Measurements from ENCODE around the gene BLCAP. TPM values are rescaled to one million over a fixed set of nuclear protein-coding genes. Genes with fewer than 3 reads are reported as not detected.

Gene BLCAP
- total RNA-seq, 2 donors from 2014 or later, result 66.6 to 78.7 TPM

DNA sequence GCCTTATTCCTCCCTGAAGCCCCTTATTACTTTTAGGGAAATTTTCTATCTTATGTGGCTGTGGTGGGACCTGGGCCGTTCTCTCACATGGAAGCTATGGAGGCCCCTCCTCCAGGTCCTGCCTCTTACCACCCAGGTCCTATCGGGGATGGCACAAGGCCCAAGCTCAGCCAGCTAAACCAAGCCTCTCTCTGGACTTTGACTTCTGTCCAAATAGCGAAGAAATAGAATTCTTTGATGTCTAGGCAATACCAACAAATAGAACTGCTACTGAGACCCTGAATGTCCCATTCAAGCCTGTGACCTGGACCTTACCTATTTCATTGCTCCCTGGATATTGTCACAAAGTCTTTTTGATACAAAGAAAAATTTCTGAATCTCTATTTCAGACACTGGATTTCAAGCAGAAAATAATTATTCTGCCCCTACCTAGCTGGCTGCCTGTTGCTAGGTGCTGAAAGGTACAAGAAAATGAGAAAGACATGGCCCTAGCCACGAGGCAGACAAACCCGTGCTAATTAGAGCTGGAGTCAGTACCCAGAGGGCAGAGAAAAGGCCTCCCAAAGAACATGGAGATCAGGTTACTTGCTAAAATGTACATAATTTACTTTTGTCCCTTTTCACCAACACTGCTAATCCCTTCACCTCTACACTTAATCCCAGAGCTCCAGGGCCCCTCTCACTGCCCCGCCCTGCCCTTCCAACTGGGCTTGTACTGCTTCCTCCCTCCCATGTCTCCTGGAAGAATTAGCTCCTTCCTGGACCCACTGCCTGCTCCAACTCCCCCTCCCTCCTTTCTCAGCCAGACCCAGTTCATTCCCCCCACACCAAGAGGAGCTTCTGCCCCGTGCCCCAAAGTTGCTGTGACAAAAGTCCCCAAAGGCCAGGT, 22.2 kb downstream of the BLCAP start:
- no peaks in the 10 kb centered on the region for H3K9me3 ChIP-seq
- H3K36me3 ChIP-seq, result peaks cover 12% of the 10 kb centered on the region
- H3K27me3 ChIP-seq, result no peaks in the 10 kb centered on the region
- DNase-seq (ENCODE audit: low spot score), result no peak
- H3K27ac ChIP-seq, result no peak overlapping the region
- no peaks in the 10 kb centered on the region for H3K4me1 ChIP-seq
- TF ChIP-seq, protein P1, sequence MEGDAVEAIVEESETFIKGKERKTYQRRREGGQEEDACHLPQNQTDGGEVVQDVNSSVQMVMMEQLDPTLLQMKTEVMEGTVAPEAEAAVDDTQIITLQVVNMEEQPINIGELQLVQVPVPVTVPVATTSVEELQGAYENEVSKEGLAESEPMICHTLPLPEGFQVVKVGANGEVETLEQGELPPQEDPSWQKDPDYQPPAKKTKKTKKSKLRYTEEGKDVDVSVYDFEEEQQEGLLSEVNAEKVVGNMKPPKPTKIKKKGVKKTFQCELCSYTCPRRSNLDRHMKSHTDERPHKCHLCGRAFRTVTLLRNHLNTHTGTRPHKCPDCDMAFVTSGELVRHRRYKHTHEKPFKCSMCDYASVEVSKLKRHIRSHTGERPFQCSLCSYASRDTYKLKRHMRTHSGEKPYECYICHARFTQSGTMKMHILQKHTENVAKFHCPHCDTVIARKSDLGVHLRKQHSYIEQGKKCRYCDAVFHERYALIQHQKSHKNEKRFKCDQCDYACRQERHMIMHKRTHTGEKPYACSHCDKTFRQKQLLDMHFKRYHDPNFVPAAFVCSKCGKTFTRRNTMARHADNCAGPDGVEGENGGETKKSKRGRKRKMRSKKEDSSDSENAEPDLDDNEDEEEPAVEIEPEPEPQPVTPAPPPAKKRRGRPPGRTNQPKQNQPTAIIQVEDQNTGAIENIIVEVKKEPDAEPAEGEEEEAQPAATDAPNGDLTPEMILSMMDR (IDR thresholded peaks at IDR 0.05), result no peak
- no peak overlapping the region for H3K4me3 ChIP-seq

DNA sequence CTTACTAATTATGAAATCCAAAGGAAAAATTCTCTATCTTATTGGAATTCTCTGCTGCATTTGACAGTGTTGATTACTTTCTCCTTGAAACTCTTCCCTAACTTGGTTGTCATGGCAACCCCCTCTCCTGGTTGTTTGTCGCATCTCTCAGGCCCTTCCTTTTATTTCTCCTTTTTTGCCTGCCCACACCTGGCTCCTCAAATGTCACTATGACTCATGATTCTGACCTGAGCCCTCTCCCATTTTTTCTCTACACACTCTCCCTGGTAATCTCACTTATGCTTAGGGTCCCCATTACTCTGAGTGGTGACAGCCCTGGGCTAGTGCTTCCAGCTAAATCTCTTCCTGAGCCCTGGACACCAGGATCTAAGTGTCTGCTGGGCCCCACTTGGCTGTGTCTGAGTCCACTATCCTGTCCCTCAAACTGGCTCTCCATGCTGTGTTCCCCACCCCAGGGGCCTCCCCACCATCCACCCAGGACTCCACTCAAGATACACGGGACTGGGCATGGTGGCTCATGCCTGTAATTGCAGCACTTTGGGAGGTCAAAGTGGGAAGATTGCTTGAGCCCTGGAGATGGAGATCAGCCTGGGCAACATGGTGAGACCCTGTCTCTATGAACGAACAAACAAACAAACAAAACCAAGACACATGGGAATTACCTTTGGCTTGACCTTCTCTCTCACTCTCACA, 23.1 kb downstream of the BLCAP start:
- H3K36me3 ChIP-seq, result peaks cover 12% of the 10 kb centered on the region
- no peak for DNase-seq (ENCODE audit: low spot score)
- TF ChIP-seq, protein P1 (IDR thresholded peaks at IDR 0.05), result no peak
- no peaks in the 10 kb centered on the region for H3K4me1 ChIP-seq
- H3K4me3 ChIP-seq, result no peak overlapping the region
- no peak overlapping the region for H3K27ac ChIP-seq
- no peaks in the 10 kb centered on the region for H3K27me3 ChIP-seq
- H3K9me3 ChIP-seq, result no peaks in the 10 kb centered on the region

DNA sequence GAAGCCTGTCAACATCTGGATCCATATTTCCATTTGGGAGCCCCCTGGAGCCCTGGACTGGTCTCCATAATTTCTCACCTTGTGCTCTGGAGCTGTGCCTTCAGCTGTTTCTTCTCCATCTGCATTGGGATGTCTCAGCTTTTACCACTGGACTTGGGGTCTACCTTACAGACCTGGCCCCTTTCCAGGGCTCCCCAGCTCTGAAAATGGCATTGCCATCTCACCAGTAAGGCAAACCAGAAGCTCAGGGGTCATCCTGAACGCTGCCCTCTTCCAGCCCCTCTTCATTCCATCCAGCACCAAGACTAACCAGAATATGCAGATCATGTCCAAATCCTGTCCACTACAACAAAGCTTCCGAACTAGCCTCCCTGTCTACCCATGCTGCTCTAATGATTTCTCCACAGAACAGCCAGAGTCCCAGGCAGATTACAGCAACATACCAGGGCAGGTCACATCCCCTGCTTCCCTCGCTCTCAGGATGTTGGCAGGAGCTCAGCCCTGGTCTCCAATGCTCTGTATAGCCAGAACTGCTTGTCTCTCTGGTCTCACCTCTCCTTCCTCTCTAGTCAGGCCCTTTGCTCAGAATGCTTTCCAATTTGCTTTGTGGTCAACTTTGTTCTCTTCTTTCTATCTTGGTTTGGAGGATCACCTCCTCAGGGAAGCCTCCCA, 24.3 kb downstream of the BLCAP start:
- peaks cover 4% of the 10 kb centered on the region for H3K36me3 ChIP-seq
- TF ChIP-seq, protein P1 (IDR thresholded peaks at IDR 0.05), result no peak
- H3K4me3 ChIP-seq, result no peak overlapping the region
- H3K27me3 ChIP-seq, result no peaks in the 10 kb centered on the region
- DNase-seq (ENCODE audit: low spot score), result no peak
- no peaks in the 10 kb centered on the region for H3K4me1 ChIP-seq
- H3K9me3 ChIP-seq, result no peaks in the 10 kb centered on the region
- H3K27ac ChIP-seq, result no peak overlapping the region

DNA sequence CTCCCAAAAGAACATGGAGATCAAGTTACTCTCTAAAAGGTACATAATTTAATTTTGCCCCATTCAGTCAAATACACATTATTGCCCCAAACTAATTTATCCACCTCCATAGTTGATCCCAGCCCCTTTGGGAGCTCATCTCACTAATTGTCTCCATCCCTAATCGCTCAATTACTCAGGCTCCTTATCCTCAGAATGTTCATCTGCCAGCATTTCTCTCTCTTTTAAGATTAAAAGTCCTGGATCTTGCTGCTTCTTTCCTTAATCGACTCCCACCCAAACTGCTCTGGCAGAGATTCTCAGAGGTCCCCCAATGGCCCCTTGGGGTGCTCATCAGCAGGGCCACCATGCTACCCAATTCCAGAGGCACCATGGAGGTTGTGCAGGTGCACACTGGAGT, 25.0 kb downstream of the BLCAP start:
- TF ChIP-seq, protein P1 (IDR thresholded peaks at IDR 0.05), result no peak
- Histone ChIP-seq H3K4me3 (no peak overlapping the region), H3K4me1 (no peaks in the 10 kb centered on the region), H3K27me3 (no peaks in the 10 kb centered on the region), H3K27ac (no peak overlapping the region), H3K9me3 (no peaks in the 10 kb centered on the region), H3K36me3 (no peaks in the 10 kb centered on the region)
- no peak for DNase-seq (ENCODE audit: low spot score)

DNA sequence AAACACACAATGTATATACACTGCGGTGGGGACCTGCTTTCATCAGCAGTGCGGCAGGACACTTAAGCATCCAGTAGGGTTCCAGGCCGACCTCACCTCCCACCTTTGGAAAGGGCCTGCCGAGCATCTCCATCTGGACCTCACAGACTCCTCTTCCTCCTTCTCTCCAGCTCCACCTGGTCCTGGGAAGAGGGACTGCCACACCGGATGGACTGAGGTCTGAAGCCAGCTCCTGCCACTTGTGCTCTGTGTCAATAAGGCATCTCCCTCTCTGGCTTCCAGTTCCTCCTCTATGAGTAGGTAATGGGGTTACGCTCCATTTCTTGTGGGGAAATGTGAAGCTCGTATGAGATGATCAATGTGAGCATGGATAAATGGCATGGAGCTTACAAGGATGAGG, 25.7 kb downstream of the BLCAP start:
- Histone ChIP-seq H3K4me3 (no peak overlapping the region), H3K36me3 (no peaks in the 10 kb centered on the region), H3K4me1 (no peaks in the 10 kb centered on the region), H3K27me3 (no peaks in the 10 kb centered on the region), H3K27ac (no peak overlapping the region), H3K9me3 (no peaks in the 10 kb centered on the region)
- TF ChIP-seq, protein P1 (IDR thresholded peaks at IDR 0.05), result no peak
- DNase-seq (ENCODE audit: low spot score), result no peak

All from right atrium auricular region (tissue), 2 donors.